Measurements from ENCODE around the gene DUS2.
"Not testable (repeated sequence)": the region's sequence is repeated elsewhere in the genome, so short reads cannot be mapped to it uniquely, and the experiment has no call there.

GRCh38 chr16:68118954-68119353 lies 95.9 kb downstream of the DUS2 start:
- TF ChIP-seq, protein P1, sequence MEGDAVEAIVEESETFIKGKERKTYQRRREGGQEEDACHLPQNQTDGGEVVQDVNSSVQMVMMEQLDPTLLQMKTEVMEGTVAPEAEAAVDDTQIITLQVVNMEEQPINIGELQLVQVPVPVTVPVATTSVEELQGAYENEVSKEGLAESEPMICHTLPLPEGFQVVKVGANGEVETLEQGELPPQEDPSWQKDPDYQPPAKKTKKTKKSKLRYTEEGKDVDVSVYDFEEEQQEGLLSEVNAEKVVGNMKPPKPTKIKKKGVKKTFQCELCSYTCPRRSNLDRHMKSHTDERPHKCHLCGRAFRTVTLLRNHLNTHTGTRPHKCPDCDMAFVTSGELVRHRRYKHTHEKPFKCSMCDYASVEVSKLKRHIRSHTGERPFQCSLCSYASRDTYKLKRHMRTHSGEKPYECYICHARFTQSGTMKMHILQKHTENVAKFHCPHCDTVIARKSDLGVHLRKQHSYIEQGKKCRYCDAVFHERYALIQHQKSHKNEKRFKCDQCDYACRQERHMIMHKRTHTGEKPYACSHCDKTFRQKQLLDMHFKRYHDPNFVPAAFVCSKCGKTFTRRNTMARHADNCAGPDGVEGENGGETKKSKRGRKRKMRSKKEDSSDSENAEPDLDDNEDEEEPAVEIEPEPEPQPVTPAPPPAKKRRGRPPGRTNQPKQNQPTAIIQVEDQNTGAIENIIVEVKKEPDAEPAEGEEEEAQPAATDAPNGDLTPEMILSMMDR (IDR thresholded peaks at IDR 0.05), result not testable (repeated sequence)
- TF ChIP-seq EP300, POLR2AphosphoS5 (IDR thresholded peaks at IDR 0.05): not testable (repeated sequence)

All from sigmoid colon (tissue), 4 donors.